Type B pancreatic cell (in vitro differentiated cells): Measurements from ENCODE around the gene PCCB. TPM values are rescaled to one million over a fixed set of nuclear protein-coding genes. Genes with fewer than 3 reads are reported as not detected.

Source experiments
- DNase-seq: peaks from one replicate; pipeline ENCODE4 v3.0.0; 2021; ENCODE audit warnings: mixed read lengths; ENCODE audit not compliant: unreplicated experiment; ENCODE audit errors: extremely low spot score
- H3K27ac Mint-ChIP-seq: 2 replicates; pipeline ENCODE4 v1.8.0; 2021; ENCODE audit warnings: mild to moderate bottlenecking, mixed read lengths
- H3K27me3 Mint-ChIP-seq: 2 replicates; pipeline ENCODE4 v1.8.0; 2021; ENCODE audit warnings: mixed read lengths
- H3K36me3 Mint-ChIP-seq: 2 replicates; pipeline ENCODE4 v1.8.0; 2021; ENCODE audit warnings: mixed read lengths
- H3K4me1 Mint-ChIP-seq: one replicate; pipeline ENCODE4 v1.8.0; 2021; ENCODE audit warnings: mixed read lengths; ENCODE audit not compliant: unreplicated experiment
- H3K4me3 Mint-ChIP-seq: 2 replicates; pipeline ENCODE4 v1.8.0; 2021; ENCODE audit warnings: mild to moderate bottlenecking, mixed read lengths
- H3K9me3 Mint-ChIP-seq: 2 replicates; pipeline ENCODE4 v1.8.0; 2021; ENCODE audit warnings: mixed read lengths
- total RNA-seq: library from RNA; stranded (reverse); gene quantifications from 2 replicates; pipeline ENCODE4 v1.2.1, GENCODE V29; 2021; ENCODE audit warnings: low replicate concordance
- TF ChIP-seq, protein P1 (sequence below): fragments of 200-600 bp; sonication (generic); conservative IDR thresholded peaks from 2 replicates; pipeline ENCODE4 v1.5.0; 2021; ENCODE audit warnings: antibody characterized with exemption, mild to moderate bottlenecking

The PCCB gene
- total RNA-seq, 1 donor from 2014 or later, result 41.0 TPM

DNA sequence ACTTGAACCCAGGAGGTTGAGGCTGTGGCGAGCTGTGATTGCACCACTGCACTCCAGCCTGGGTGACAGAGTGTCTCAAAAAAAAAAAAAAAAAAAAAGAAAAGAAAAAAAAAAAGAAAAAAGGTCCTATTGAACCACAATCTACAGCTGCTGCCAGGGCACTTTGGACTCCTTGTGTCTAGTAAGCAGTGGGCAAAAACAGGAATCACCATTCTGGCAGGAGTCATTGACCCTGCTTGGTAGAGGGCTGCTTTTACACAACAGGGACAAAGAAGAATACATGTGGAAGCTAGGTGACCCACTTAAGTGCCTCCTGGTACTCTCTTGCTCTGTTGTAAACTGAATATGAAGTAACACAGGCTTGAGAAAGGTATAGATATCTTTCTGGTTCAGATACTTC, 14.6 kb upstream of the PCCB start:
- TF ChIP-seq, protein P1, sequence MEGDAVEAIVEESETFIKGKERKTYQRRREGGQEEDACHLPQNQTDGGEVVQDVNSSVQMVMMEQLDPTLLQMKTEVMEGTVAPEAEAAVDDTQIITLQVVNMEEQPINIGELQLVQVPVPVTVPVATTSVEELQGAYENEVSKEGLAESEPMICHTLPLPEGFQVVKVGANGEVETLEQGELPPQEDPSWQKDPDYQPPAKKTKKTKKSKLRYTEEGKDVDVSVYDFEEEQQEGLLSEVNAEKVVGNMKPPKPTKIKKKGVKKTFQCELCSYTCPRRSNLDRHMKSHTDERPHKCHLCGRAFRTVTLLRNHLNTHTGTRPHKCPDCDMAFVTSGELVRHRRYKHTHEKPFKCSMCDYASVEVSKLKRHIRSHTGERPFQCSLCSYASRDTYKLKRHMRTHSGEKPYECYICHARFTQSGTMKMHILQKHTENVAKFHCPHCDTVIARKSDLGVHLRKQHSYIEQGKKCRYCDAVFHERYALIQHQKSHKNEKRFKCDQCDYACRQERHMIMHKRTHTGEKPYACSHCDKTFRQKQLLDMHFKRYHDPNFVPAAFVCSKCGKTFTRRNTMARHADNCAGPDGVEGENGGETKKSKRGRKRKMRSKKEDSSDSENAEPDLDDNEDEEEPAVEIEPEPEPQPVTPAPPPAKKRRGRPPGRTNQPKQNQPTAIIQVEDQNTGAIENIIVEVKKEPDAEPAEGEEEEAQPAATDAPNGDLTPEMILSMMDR, result no peak
- Mint-ChIP-seq H3K36me3 (no peaks in the 10 kb centered on the region), H3K4me3 (no peak overlapping the region), H3K27ac (no peak overlapping the region), H3K27me3 (peaks cover 3% of the 10 kb centered on the region), H3K4me1 (no peaks in the 10 kb centered on the region), H3K9me3 (no peaks in the 10 kb centered on the region)
- DNase-seq, result no peak

DNA sequence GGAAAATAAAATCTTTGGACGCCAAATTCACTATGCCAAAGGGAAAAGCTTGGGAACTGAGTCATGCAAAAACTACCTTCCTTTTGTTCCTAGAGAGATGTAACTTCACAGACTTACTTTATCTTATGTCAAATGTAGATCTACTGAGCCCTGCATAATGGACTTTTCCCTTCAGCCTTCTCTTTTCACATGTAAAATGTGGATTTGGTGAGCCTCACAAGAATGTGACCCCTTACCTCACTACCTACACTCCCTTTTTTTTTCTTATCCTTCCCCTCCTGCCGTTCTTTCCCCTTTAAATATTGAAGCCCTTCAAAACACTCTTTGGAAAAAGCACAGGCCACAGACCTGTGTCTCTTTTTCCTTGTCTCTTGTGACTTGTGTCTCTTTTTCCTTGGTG, 14.0 kb upstream of the PCCB start:
- H3K9me3 Mint-ChIP-seq, result no peaks in the 10 kb centered on the region

DNA sequence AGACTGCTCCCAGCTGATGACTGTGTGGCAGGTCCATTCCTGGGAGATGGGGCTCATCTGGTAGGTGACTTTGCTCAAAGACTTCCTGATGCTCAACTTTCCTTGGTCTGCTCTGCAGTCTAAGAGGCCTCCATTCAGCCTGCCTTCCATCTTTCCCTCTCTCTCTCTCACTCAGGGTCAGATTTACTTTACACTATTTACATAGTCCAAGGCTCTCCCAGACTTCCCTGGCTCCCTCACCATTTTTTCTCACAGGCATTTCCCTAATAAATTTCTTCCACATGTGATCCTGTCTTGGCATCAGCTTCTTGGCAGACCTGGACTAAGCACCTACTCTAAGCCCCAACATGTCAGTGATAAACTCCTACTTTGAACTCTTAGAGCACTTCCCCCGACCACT, 13.0 kb upstream of the PCCB start:
- no peak overlapping the region for H3K4me3 Mint-ChIP-seq
- no peaks in the 10 kb centered on the region for H3K36me3 Mint-ChIP-seq
- H3K4me1 Mint-ChIP-seq, result no peaks in the 10 kb centered on the region

More for the DNA sequence above, 14.0 kb upstream of the PCCB start:
- no peak overlapping the region for H3K27ac Mint-ChIP-seq
- TF ChIP-seq, protein P1, result no peak
- peaks cover 3% of the 10 kb centered on the region for H3K27me3 Mint-ChIP-seq
- DNase-seq, result no peak
- no peaks in the 10 kb centered on the region for H3K36me3 Mint-ChIP-seq
- H3K4me1 Mint-ChIP-seq, result no peaks in the 10 kb centered on the region
- H3K4me3 Mint-ChIP-seq, result no peak overlapping the region

DNA sequence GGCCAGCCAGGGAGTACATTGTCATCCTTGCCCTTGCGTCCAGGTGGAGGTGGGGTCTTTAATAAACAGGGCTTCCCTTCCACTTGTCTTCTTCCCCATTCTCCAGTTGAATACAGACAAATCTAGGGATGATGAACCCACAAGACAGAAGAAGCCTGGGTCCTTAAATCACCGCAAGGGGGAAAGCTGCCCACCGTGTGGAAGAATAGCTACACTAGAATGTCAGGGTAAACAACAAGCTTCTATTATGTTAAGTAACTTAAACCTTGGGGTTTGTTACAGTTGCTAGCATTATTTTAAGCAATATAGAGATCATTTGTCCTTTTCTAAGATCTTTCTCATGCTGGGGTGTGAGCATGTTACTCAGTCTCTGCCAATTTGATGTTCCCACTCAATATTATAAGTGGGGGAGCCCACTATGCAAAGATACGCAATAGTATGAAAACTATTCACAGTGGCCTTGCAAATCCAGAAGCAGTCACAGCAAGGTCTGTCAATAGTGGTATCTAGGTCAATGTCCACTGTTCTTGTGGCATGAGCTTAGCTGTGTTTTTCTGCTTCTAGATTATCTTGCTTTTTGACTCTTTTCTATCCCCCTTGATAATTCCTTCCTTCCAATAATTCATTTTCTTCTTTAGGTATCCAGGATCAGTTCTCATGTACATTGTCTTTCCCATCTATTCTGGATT, 12.0 kb upstream of the PCCB start:
- no peak for DNase-seq
- TF ChIP-seq, protein P1, result no peak
- Mint-ChIP-seq H3K27ac (no peak overlapping the region), H3K4me3 (no peak overlapping the region), H3K9me3 (no peaks in the 10 kb centered on the region), H3K27me3 (peaks cover 3% of the 10 kb centered on the region), H3K4me1 (no peaks in the 10 kb centered on the region), H3K36me3 (no peaks in the 10 kb centered on the region)

More for the DNA sequence above, 13.0 kb upstream of the PCCB start:
- TF ChIP-seq, protein P1, result no peak
- Mint-ChIP-seq H3K27ac (no peak overlapping the region), H3K9me3 (no peaks in the 10 kb centered on the region), H3K27me3 (peaks cover 3% of the 10 kb centered on the region)
- no peak for DNase-seq

DNA sequence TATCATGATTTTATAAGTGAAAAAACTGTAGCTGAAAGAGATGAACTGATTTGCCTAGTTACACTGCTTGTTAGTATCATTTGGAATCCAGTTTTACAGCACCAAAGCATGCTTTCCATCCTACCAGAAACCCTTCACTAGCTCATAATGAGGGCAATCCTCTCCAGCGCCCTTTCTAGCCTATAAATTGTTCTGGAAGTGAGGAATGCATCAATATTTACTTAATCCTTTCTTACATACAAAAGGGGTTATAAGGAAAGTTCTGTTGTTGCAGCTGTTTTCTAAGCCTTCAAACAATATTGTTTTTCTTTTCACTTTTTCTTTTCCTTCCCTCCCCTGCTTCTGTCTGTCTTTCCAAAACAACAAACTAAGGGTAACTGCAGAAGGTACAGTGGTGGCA, 11.0 kb upstream of the PCCB start:
- TF ChIP-seq, protein P1, result no peak
- H3K36me3 Mint-ChIP-seq, result no peaks in the 10 kb centered on the region
- peaks cover 3% of the 10 kb centered on the region for H3K27me3 Mint-ChIP-seq
- H3K9me3 Mint-ChIP-seq, result no peaks in the 10 kb centered on the region
- H3K27ac Mint-ChIP-seq, result no peak overlapping the region
- no peak overlapping the region for H3K4me3 Mint-ChIP-seq
- DNase-seq, result no peak
- H3K4me1 Mint-ChIP-seq, result no peaks in the 10 kb centered on the region
